ENCODE data around the gene RAB40B.

The RAB40B gene

DNA sequence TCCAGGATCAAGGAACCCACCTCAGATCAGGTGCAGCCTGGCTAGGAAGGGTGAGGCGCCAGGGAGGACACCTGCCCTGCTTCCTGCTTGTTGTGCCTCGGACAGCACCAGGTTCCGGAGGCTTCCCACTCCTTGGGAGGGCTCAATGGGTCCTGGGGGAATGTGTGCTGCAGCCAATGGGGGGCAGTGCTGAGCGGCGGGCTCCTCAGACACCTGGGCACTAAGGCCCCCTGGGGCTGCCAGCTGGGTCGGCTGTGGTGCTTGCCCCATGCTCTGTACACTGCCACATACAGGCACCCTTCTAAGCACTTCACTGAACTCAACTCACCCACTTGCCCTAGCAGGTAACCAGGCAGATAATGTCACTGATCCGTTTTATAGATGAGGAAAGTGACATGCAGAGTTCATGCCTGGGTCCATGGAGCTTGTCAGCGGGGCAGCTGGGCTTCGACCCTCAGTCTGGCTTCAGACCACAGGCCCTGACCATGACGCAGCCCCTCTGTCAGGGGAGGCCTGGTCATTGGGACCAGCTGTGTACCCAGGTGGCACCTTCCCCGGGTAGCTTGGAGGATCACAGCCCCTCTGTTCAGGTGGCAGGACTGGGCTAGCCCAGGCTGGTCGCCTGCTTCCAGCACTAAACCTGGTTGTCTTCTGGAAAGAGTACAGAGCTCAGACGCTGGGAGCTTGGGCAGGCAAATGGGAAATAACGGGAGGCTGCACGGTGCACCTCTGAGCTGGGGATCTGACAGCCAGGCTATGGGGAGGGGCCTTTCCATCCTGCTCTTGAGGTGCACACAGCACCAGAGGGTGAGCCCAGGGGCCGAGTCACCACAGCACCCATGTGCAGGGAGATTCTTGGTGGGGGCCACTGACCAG lies 45.1 kb upstream of the RAB40B start:
- no peak for ATAC-seq (ENCODE audit: insufficient read depth, low read depth)

DNA sequence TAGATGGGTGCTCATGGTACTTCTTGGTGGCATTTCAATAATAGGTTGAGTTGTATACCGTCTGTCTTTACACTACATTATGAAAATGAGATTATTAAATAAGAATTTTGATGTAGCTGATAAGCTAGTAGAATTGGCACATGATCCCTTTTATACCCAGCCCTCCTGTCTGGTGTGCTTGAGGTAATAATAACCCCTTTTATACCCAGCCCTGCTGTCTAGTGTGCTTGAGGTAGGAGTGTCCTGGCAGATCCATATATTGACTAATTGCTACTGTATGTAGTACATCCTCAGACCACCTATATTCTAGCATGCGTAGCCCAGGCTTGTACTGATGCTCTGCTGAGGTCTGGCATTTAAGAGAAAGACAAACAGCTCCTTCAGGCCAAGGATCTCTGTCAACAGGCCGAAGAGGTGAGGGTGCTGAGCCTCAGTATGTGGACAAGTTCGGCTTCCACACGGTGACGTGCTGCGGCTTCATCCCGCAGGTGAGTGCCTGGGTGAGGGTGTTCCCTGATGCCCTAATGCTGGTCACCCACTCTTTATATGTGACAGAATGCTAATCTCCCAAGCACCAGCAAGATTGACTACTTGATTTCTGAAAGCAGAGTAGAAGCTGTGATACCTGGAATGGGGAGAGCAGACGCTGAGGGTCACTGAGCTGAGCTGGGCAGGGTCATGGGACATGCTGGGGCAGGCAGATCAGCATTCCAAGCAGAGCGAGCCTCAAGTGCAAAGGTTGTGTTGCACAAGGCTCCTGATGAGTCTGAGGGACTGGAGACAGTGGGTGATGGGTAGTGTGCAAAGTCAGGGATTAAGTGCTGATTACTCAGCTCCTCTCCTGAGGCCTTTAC lies 42.6 kb upstream of the RAB40B start:
- Histone ChIP-seq H3K27me3 (ENCODE audit: insufficient read depth, low read length, poor library complexity) (no peaks in the 10 kb centered on the region), H3K9ac (ENCODE audit: low read depth, low read length) (no peak overlapping the region), H4K20me1 (ENCODE audit: insufficient read depth, low read length) (no peaks in the 10 kb centered on the region), H3K36me3 (ENCODE audit: insufficient read depth, low read length) (peaks cover 24% of the 10 kb centered on the region), H3K27ac (ENCODE audit: low read length) (no peak overlapping the region), H3K4me2 (ENCODE audit: insufficient read depth, low read length) (no peak overlapping the region), H3K4me3 (ENCODE audit: low read depth in 1 of 2, low read length in 2 of 2) (0 out of 4 replicates have a peak overlapping the region, but pooled peaks of 1 of the 2 experiments have one; percentile 20), H2AFZ (ENCODE audit: low read depth, low read length) (no peak overlapping the region), H3K9me3 (ENCODE audit: insufficient read depth, low read length, severe bottlenecking) (peaks cover 17% of the 10 kb centered on the region), H3K4me1 (ENCODE audit: insufficient read depth, low read length) (no peaks in the 10 kb centered on the region), H3K79me2 (ENCODE audit: insufficient read depth, low read length) (no peaks in the 10 kb centered on the region)
- TF ChIP-seq, protein P1, sequence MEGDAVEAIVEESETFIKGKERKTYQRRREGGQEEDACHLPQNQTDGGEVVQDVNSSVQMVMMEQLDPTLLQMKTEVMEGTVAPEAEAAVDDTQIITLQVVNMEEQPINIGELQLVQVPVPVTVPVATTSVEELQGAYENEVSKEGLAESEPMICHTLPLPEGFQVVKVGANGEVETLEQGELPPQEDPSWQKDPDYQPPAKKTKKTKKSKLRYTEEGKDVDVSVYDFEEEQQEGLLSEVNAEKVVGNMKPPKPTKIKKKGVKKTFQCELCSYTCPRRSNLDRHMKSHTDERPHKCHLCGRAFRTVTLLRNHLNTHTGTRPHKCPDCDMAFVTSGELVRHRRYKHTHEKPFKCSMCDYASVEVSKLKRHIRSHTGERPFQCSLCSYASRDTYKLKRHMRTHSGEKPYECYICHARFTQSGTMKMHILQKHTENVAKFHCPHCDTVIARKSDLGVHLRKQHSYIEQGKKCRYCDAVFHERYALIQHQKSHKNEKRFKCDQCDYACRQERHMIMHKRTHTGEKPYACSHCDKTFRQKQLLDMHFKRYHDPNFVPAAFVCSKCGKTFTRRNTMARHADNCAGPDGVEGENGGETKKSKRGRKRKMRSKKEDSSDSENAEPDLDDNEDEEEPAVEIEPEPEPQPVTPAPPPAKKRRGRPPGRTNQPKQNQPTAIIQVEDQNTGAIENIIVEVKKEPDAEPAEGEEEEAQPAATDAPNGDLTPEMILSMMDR (IDR thresholded peaks at IDR 0.05; ENCODE audit: borderline replicate concordance, extremely low read depth, low read length, poor library complexity, severe bottlenecking): no peak
- no peak for TF ChIP-seq EZH2 (IDR thresholded peaks at IDR 0.05; ENCODE audit: borderline replicate concordance, low read depth, low read length, severe bottlenecking)
- ATAC-seq (ENCODE audit: insufficient read depth, low read depth) (no peak), DNase-seq (no peak)

More for the DNA sequence above, 45.1 kb upstream of the RAB40B start:
- H3K4me2 ChIP-seq (ENCODE audit: insufficient read depth, low read length): no peak overlapping the region
- no peak overlapping the region for H3K9ac ChIP-seq (ENCODE audit: low read depth, low read length)
- H4K20me1 ChIP-seq (ENCODE audit: insufficient read depth, low read length): no peaks in the 10 kb centered on the region
- no peak for DNase-seq
- no peak overlapping the region for H3K4me3 ChIP-seq (ENCODE audit: low read depth in 1 of 2, low read length in 2 of 2)
- H3K4me1 ChIP-seq (ENCODE audit: insufficient read depth, low read length): no peaks in the 10 kb centered on the region
- no peak overlapping the region for H3K27ac ChIP-seq (ENCODE audit: low read length)
- no peaks in the 10 kb centered on the region for H3K27me3 ChIP-seq (ENCODE audit: insufficient read depth, low read length, poor library complexity)
- H2AFZ ChIP-seq (ENCODE audit: low read depth, low read length): no peak overlapping the region
- TF ChIP-seq, protein P1 (IDR thresholded peaks at IDR 0.05; ENCODE audit: borderline replicate concordance, extremely low read depth, low read length, poor library complexity, severe bottlenecking): peak; percentile 28
- TF ChIP-seq EZH2 (IDR thresholded peaks at IDR 0.05; ENCODE audit: borderline replicate concordance, low read depth, low read length, severe bottlenecking): no peak
- peaks cover 21% of the 10 kb centered on the region for H3K36me3 ChIP-seq (ENCODE audit: insufficient read depth, low read length)
- no peaks in the 10 kb centered on the region for H3K79me2 ChIP-seq (ENCODE audit: insufficient read depth, low read length)
- H3K9me3 ChIP-seq (ENCODE audit: insufficient read depth, low read length, severe bottlenecking): peaks cover 17% of the 10 kb centered on the region

DNA sequence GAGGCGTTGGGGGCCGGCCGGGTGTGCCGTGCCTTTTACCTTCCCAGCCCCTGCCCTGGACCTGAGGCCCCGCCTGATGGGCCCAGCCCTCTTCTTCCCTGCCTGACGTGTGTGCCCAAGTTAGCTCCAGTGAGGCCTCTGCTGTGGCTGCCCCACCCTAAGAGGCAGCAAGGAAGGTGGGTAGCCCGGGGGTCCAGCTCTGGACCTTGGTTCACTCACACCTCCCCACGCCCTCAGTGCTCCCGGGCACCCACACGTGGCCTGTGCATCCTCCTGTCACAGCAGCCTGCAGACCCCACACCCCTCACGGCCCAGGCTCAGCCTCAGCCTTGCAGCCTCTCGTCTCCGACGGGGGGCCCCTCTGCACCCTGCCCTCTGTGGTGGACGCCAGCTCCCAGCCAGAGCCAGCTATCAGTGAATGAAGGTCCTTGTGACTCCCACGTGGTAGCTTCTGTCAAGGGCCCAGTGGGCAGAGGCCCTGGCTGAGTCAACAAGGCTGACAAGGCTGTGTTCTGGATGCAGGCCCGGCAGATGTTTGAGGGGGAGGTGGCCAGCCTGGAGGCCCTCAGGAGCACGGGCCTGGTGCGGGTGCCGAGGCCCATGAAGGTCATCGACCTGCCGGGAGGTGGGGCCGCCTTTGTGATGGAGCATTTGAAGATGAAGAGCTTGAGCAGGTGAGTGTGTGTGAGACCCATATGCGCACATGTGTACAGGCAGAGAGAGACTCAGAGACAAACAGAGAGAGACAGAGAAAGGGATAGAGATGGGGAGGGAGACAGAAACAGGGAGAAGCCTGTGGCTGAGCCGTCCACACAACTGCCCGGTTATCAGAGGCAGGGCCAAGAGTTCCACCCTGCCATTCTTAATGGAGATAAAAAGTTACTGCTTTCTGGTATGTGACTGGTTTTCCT lies 39.7 kb upstream of the RAB40B start:
- H3K9ac ChIP-seq (ENCODE audit: low read depth, low read length): no peak overlapping the region
- H3K4me2 ChIP-seq (ENCODE audit: insufficient read depth, low read length): no peak overlapping the region
- no peaks in the 10 kb centered on the region for H3K4me1 ChIP-seq (ENCODE audit: insufficient read depth, low read length)
- H2AFZ ChIP-seq (ENCODE audit: low read depth, low read length): no peak overlapping the region
- DNase-seq: no peak
- no peak overlapping the region for H3K27ac ChIP-seq (ENCODE audit: low read length)
- H3K27me3 ChIP-seq (ENCODE audit: insufficient read depth, low read length, poor library complexity): no peaks in the 10 kb centered on the region
- no peak overlapping the region for H3K4me3 ChIP-seq (ENCODE audit: low read depth in 1 of 2, low read length in 2 of 2)
- TF ChIP-seq EZH2 (IDR thresholded peaks at IDR 0.05; ENCODE audit: borderline replicate concordance, low read depth, low read length, severe bottlenecking): no peak
- TF ChIP-seq, protein P1 (IDR thresholded peaks at IDR 0.05; ENCODE audit: borderline replicate concordance, extremely low read depth, low read length, poor library complexity, severe bottlenecking): no peak
- H4K20me1 ChIP-seq (ENCODE audit: insufficient read depth, low read length): no peaks in the 10 kb centered on the region
- H3K36me3 ChIP-seq (ENCODE audit: insufficient read depth, low read length): peaks cover 29% of the 10 kb centered on the region
- ATAC-seq (ENCODE audit: insufficient read depth, low read depth): no peak
- H3K9me3 ChIP-seq (ENCODE audit: insufficient read depth, low read length, severe bottlenecking): peaks cover 20% of the 10 kb centered on the region
- no peaks in the 10 kb centered on the region for H3K79me2 ChIP-seq (ENCODE audit: insufficient read depth, low read length)
